Psoas muscle (tissue), 8 donors: ENCODE data around the gene ATP8B4. TPM values are rescaled to one million over a fixed set of nuclear protein-coding genes. Genes with fewer than 3 reads are reported as not detected.

Source experiments
- ATAC-seq, 4 donors: fragments of 200-7000 bp; cut with Tn5 transposase; one replicate each; pipeline ENCODE4 v1.9.1; 2020; ENCODE audit warnings: moderate library complexity in 3 of 4, mild to moderate bottlenecking in 2 of 4
- DNase-seq, 2 donors: peaks; one replicate each; pipeline ENCODE4 v3.0.0-alpha.2; 2020
- H3K27ac ChIP-seq: fragments of 200-600 bp; one replicate; pipeline ENCODE4 v1.8.0; 2022
- H3K27me3 ChIP-seq, 3 donors: fragments of 200-600 bp in 1 of 3; one replicate each; pipeline versions ENCODE4 v1.6.1 to v1.8.0; 2013 to 2022; ENCODE audit warnings: low read length in 2 of 3, mild to moderate bottlenecking in 2 of 3, moderate library complexity in 1 of 3; ENCODE audit not compliant: insufficient read depth in 3 of 3
- H3K36me3 ChIP-seq, 2 donors: fragments of 200-600 bp in 1 of 2; one replicate each; pipeline versions ENCODE4 v1.6.1 to v1.8.0; 2013 to 2022; ENCODE audit warnings: low read depth in 1 of 2, mild to moderate bottlenecking in 1 of 2, moderate library complexity in 1 of 2; ENCODE audit not compliant: insufficient read depth in 1 of 2
- H3K4me1 ChIP-seq: fragments of 200-600 bp; one replicate; pipeline ENCODE4 v1.8.0; 2022
- H3K4me3 ChIP-seq: fragments of 200-600 bp; one replicate; pipeline ENCODE4 v1.8.0; 2022; ENCODE audit warnings: mild to moderate bottlenecking
- H3K9me3 ChIP-seq: fragments of 200-600 bp; one replicate; pipeline ENCODE4 v1.8.0; 2022
- CTCF ChIP-seq: fragments of 200-600 bp; IDR thresholded peaks from one replicate; pipeline ENCODE4 v1.8.0; 2022; ENCODE audit warnings: antibody characterized with exemption
- WGBS, 3 donors: extraction: QIAGEN DNeasy Blood & Tissue Kit; methylation state at CpG; one replicate each; pipeline versions ENCODE4 v1.1.6 to v1.1.7; 2013; 5-methylcytosine and 5-hydroxymethylcytosine counted together
- intact Hi-C, 2 donors: fragments of 100-400 bp; cut with DNase I; formaldehyde crosslinking; loops; one replicate each; pipeline versions ENCODE4 v1.11.0 to v1.14.2; 2022
- polyA plus RNA-seq, 3 donors: library from polyadenylated mRNA; stranded (reverse); fragments of 200-250 nt; gene quantifications; one replicate each; pipeline ENCODE4 v1.2.3, GENCODE V29; 2013
- total RNA-seq, 4 donors: library from RNA; stranded (reverse); fragmentation: NEBNext Ultra II Directional in 2 of 4; extraction: Animal tissue kit (Norgen Biotek cat#: 25700) in 2 of 4; gene quantifications; one replicate each; pipeline versions ENCODE4 v1.2.1 to v1.2.4, GENCODE V29; 2021 to 2023
- donor health status: healthy with polysubstance abuse.
- donor health status: DM: no; HTN: no; CAD: no; lungs with moderate emphysema.
- donor health status: Bipolar disorder and iron deficiency.
- donor health status: healthy.
- donor health status: DM: yes; HTN: yes; CAD: no.
- donor health status: DM: no; HTN: no; CAD: no.
- donor health status: DM: no; HTN: no; CAD: no.
- donor health status: DM: yes; HTN: yes; CAD: no.

ATP8B4 gene
- total and polyA plus RNA-seq, 7 donors: 0.25 to 2.2 (median 1.0) TPM

GRCh38 chr15:49813625-49814024 lies 305.4 kb downstream of the ATP8B4 start:
- DNase-seq: no peak
- ATAC-seq: no peak

GRCh38 chr15:49810720-49811119 lies 308.3 kb downstream of the ATP8B4 start:
- Histone ChIP-seq H3K4me1 (no peaks in the 10 kb centered on the region), H3K9me3 (no peaks in the 10 kb centered on the region), H3K4me3 (no peak overlapping the region), H3K36me3 (no peaks in the 10 kb centered on the region), H3K27ac (no peak overlapping the region), H3K27me3 (no peaks in the 10 kb centered on the region)
- ATAC-seq (no peak), DNase-seq (no peak)
- intact Hi-C loops: no loop called here
- TF ChIP-seq CTCF: no peak

More at GRCh38 chr15:49813625-49814024, 305.4 kb downstream of the ATP8B4 start:
- Histone ChIP-seq H3K9me3 (no peaks in the 10 kb centered on the region), H3K4me1 (no peaks in the 10 kb centered on the region), H3K27ac (no peak overlapping the region), H3K27me3 (no peaks in the 10 kb centered on the region), H3K36me3 (no peaks in the 10 kb centered on the region), H3K4me3 (no peak overlapping the region)
- intact Hi-C loops: no loop called here
- TF ChIP-seq CTCF: no peak

- no peak for DNase-seq
- no peak overlapping the region for H3K27ac ChIP-seq
- no peak for TF ChIP-seq CTCF
- 85 to 92% (median 85%) methylated on average over 2 of the region's 2 CpGs for WGBS, 3 donors
- H3K4me3 ChIP-seq: no peak overlapping the region
- intact Hi-C loops: no loop called here
- no peaks in the 10 kb centered on the region for H3K4me1 ChIP-seq
- H3K27me3 ChIP-seq: no peaks in the 10 kb centered on the region
- H3K9me3 ChIP-seq: no peaks in the 10 kb centered on the region
- ATAC-seq: no peak
- H3K36me3 ChIP-seq: no peaks in the 10 kb centered on the region
Observed at GRCh38 chr15:49809894-49810609, 309.0 kb downstream of the ATP8B4 start.

- no peaks in the 10 kb centered on the region for H3K4me1 ChIP-seq
- no peaks in the 10 kb centered on the region for H3K27me3 ChIP-seq
- H3K9me3 ChIP-seq: no peaks in the 10 kb centered on the region
- H3K27ac ChIP-seq: no peak overlapping the region
- TF ChIP-seq CTCF: no peak
- H3K4me3 ChIP-seq: no peak overlapping the region
- WGBS, 3 donors: 37 to 45% (median 39%) methylated on average over 1 of the region's 1 CpG
- DNase-seq (no peak), ATAC-seq (no peak)
- H3K36me3 ChIP-seq: no peaks in the 10 kb centered on the region
- intact Hi-C loops: no loop called here
Observed at GRCh38 chr15:49808341-49808740, 310.7 kb downstream of the ATP8B4 start.

Other genes with a start within 250 kb of the ATP8B4 start
- gene SLC27A2, start 63.0 kb upstream of the ATP8B4 start, total RNA-seq: not detected
- under 1 TPM in 2 of 3 donors, not detected in 1; 0.01 to 0.04 TPM for gene SLC27A2, start 63.0 kb upstream of the ATP8B4 start, polyA plus RNA-seq
- under 1 TPM; 0.34 to 0.97 (median 0.40) TPM for gene HDC, start 146.5 kb upstream of the ATP8B4 start, total RNA-seq
- under 1 TPM; 0.03 to 0.20 (median 0.18) TPM for gene HDC, start 146.5 kb upstream of the ATP8B4 start, polyA plus RNA-seq
- gene GABPB1, start 236.0 kb upstream of the ATP8B4 start, total RNA-seq: 10 to 100 TPM in 2 of 4 donors, 1 to 10 TPM in 2; 5.1 to 16.7 (median 9.3) TPM
- gene GABPB1, start 236.0 kb upstream of the ATP8B4 start, polyA plus RNA-seq: 1 to 10 TPM; 5.0 to 6.6 (median 5.4) TPM